ENCODE results near the gene LRRC40.

Gene LRRC40

GRCh38 chr1:70205071-70205433 is 327 bp downstream of the LRRC40 start:
- TF ChIP-seq CTCF (IDR thresholded peaks at IDR 0.05; ENCODE audit: low read depth, low read length) = no peak
- no peaks in the 10 kb centered on the region for H3K36me3 ChIP-seq
- H3K27me3 ChIP-seq = no peaks in the 10 kb centered on the region
- DNase-seq = no peak
- peak overlapping the region; percentile 75 for H3K4me3 ChIP-seq (ENCODE audit: low read depth, low read length)
- no peaks in the 10 kb centered on the region for H3K9me3 ChIP-seq
- no peaks in the 10 kb centered on the region for H3K4me1 ChIP-seq

- Histone ChIP-seq H3K9me3 (no peaks in the 10 kb centered on the region), H3K27me3 (no peaks in the 10 kb centered on the region), H3K4me3 (ENCODE audit: low read depth, low read length) (peak overlapping the region; percentile 75), H3K4me1 (no peaks in the 10 kb centered on the region), H3K36me3 (no peaks in the 10 kb centered on the region)
- TF ChIP-seq CTCF (IDR thresholded peaks at IDR 0.05; ENCODE audit: low read depth, low read length) = no peak
- DNase-seq = no peak
Observed at GRCh38 chr1:70204600-70204999, 779 bp downstream of the LRRC40 start.

- no peaks in the 10 kb centered on the region for H3K27me3 ChIP-seq
- no peaks in the 10 kb centered on the region for H3K9me3 ChIP-seq
- H3K4me3 ChIP-seq (ENCODE audit: low read depth, low read length) = peak overlapping the region; percentile 75
- DNase-seq = no peak
- H3K36me3 ChIP-seq = no peaks in the 10 kb centered on the region
- H3K4me1 ChIP-seq = no peaks in the 10 kb centered on the region
- TF ChIP-seq CTCF (IDR thresholded peaks at IDR 0.05; ENCODE audit: low read depth, low read length) = no peak
Observed at GRCh38 chr1:70204139-70204538, 1.2 kb downstream of the LRRC40 start.

GRCh38 chr1:70202173-70202758 is 3.1 kb downstream of the LRRC40 start:
- Histone ChIP-seq H3K4me1 (no peaks in the 10 kb centered on the region), H3K36me3 (no peaks in the 10 kb centered on the region)

GRCh38 chr1:70200065-70200464 is 5.3 kb downstream of the LRRC40 start:
- Histone ChIP-seq H3K4me3 (ENCODE audit: low read depth, low read length) (no peak overlapping the region), H3K4me1 (no peaks in the 10 kb centered on the region), H3K36me3 (no peaks in the 10 kb centered on the region), H3K9me3 (no peaks in the 10 kb centered on the region), H3K27me3 (no peaks in the 10 kb centered on the region)
- no peak for TF ChIP-seq CTCF (IDR thresholded peaks at IDR 0.05; ENCODE audit: low read depth, low read length)
- no peak for DNase-seq

More at GRCh38 chr1:70202173-70202758, 3.1 kb downstream of the LRRC40 start:
- H3K4me3 ChIP-seq (ENCODE audit: low read depth, low read length) = no peak overlapping the region
- H3K9me3 ChIP-seq = no peaks in the 10 kb centered on the region
- no peak for TF ChIP-seq CTCF (IDR thresholded peaks at IDR 0.05; ENCODE audit: low read depth, low read length)
- no peaks in the 10 kb centered on the region for H3K27me3 ChIP-seq
- no peak for DNase-seq

GRCh38 chr1:70196333-70196732 is 9.0 kb downstream of the LRRC40 start:
- H3K4me1 ChIP-seq = no peaks in the 10 kb centered on the region
- DNase-seq = no peak
- no peak overlapping the region for H3K4me3 ChIP-seq (ENCODE audit: low read depth, low read length)
- H3K27me3 ChIP-seq = no peaks in the 10 kb centered on the region
- no peak for TF ChIP-seq CTCF (IDR thresholded peaks at IDR 0.05; ENCODE audit: low read depth, low read length)
- no peaks in the 10 kb centered on the region for H3K36me3 ChIP-seq
- H3K9me3 ChIP-seq = no peaks in the 10 kb centered on the region
